Measurements from ENCODE around the gene ZCCHC7. TPM values are rescaled to one million over a fixed set of nuclear protein-coding genes. Genes with fewer than 3 reads are reported as not detected.

The ZCCHC7 gene
- total RNA-seq, 4 donors from 2014 or later, result 13.8 to 24.6 (median 18.5) TPM

GRCh38 chr9:37395229-37395628, 274.9 kb downstream of the ZCCHC7 start:
- no peak for TF ChIP-seq CTCF (IDR thresholded peaks at IDR 0.05; ENCODE audit: low read depth)

GRCh38 chr9:37395663-37396062, 275.3 kb downstream of the ZCCHC7 start:
- no peak for TF ChIP-seq CTCF (IDR thresholded peaks at IDR 0.05; ENCODE audit: low read depth)

GRCh38 chr9:37398464-37399025, 278.2 kb downstream of the ZCCHC7 start:
- no peak for TF ChIP-seq CTCF (IDR thresholded peaks at IDR 0.05; ENCODE audit: low read depth)

- TF ChIP-seq CTCF (IDR thresholded peaks at IDR 0.05; ENCODE audit: low read depth), result no peak
These were observed 279.0 kb downstream of the ZCCHC7 start for GRCh38 chr9:37399336-37399735.

- TF ChIP-seq CTCF (IDR thresholded peaks at IDR 0.05; ENCODE audit: low read depth), result no peak
These were observed 284.2 kb downstream of the ZCCHC7 start for GRCh38 chr9:37404590-37404989.

GRCh38 chr9:37405350-37405749, 285.0 kb downstream of the ZCCHC7 start:
- TF ChIP-seq CTCF (IDR thresholded peaks at IDR 0.05; ENCODE audit: low read depth), result no peak

- TF ChIP-seq CTCF (IDR thresholded peaks at IDR 0.05; ENCODE audit: low read depth), result no peak
These were observed 285.5 kb downstream of the ZCCHC7 start for GRCh38 chr9:37405764-37406380.

Data from subcutaneous adipose tissue (tissue), 4 donors.